AG10803 (cell line): ENCODE results near the gene KIAA0513.

Experiments
- DNase-seq: peaks from one replicate; pipeline ENCODE4 v3.0.0; 2010; ENCODE audit warnings: low read depth
- H3K4me3 ChIP-seq: 2 replicates; pipeline ENCODE4 v1.5.1; 2011; ENCODE audit warnings: mild to moderate bottlenecking, low read length, control low read depth
- TF ChIP-seq, protein P1 (sequence below): conservative IDR thresholded peaks from 2 replicates; pipeline ENCODE4 v1.5.1; 2011; ENCODE audit warnings: mild to moderate bottlenecking, low read length, control low read depth, inconsistent platforms

Gene KIAA0513

GRCh38 chr16:85037050-85037410 is 9.4 kb downstream of the KIAA0513 start:
- DNase-seq, result peak; percentile 24
- no peak overlapping the region for H3K4me3 ChIP-seq
- TF ChIP-seq, protein P1, sequence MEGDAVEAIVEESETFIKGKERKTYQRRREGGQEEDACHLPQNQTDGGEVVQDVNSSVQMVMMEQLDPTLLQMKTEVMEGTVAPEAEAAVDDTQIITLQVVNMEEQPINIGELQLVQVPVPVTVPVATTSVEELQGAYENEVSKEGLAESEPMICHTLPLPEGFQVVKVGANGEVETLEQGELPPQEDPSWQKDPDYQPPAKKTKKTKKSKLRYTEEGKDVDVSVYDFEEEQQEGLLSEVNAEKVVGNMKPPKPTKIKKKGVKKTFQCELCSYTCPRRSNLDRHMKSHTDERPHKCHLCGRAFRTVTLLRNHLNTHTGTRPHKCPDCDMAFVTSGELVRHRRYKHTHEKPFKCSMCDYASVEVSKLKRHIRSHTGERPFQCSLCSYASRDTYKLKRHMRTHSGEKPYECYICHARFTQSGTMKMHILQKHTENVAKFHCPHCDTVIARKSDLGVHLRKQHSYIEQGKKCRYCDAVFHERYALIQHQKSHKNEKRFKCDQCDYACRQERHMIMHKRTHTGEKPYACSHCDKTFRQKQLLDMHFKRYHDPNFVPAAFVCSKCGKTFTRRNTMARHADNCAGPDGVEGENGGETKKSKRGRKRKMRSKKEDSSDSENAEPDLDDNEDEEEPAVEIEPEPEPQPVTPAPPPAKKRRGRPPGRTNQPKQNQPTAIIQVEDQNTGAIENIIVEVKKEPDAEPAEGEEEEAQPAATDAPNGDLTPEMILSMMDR, result no peak

DNA sequence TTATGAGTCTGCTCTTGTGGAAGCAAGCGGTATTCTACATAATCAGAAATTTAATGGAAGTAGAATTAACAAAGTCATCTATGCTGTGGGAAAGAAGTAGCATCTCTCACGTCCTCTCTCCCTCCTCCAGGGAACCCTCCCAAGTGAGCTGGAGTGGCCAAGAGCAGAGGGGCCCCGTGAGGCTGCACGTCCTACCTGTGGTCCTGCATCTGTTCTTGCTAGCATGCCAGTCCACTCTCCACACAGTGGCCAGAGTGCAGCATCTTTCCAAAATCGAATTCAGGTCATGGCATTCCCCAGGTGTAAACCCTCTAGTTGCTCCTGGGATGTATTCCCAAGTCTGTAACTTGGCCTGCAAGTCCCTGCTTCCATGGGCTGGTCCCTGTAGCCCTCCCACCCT is 10.1 kb downstream of the KIAA0513 start:
- no peak overlapping the region for H3K4me3 ChIP-seq
- TF ChIP-seq, protein P1, result no peak
- DNase-seq, result no peak

- DNase-seq, result peak; percentile 22
These were observed 13.1 kb downstream of the KIAA0513 start for GRCh38 chr16:85040685-85041084.

DNA sequence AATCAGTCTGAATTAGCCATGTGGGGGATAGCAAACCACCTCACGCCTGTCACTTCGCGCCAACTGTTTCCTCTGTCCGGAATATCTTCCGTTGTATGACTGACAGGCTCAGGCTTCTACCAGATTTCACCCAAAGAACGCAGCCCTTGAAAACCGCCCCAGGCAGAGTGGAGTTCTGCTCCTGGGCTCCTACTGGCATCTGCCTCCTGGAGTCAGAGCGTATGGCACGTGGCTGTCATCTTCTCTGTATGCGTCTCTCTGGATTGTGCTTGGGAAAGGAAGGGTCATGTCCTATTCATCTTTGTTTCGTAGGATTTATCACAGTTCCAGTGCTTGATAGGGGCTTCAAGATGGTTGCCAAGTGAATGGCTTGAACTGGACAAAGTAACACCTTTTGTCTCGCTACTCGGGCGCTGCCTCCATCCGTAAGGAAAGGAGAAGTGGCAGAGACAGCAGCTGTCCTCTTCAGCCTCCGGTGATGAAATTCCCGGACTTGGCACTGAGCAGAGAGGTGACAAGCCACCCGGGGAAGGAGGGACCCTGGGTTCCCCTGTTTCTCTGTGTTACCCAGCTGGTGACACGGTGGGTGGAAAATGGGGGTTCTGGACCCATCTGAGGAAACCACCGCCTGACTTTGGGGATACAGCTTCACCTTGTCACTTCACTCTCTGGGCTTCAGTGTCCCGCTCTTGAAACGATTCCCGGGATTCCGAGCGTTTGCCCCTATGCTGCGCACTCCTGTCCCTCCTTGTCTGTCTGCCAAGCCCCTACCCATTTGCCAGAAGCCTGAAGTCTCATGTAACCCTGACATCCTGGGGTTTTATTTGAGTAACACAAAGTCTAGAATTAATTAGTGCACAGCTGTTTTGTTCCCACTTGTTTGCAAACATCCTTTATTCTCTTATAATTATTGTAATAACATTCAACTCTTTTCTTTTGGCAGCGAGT is 13.9 kb downstream of the KIAA0513 start:
- H3K4me3 ChIP-seq, result no peak overlapping the region
- TF ChIP-seq, protein P1, result no peak
- DNase-seq, result no peak

More at GRCh38 chr16:85040685-85041084, 13.1 kb downstream of the KIAA0513 start:
- no peak overlapping the region for H3K4me3 ChIP-seq
- TF ChIP-seq, protein P1, result no peak

- no peak for DNase-seq
- no peak overlapping the region for H3K4me3 ChIP-seq
- TF ChIP-seq, protein P1, result no peak
These were observed 14.6 kb downstream of the KIAA0513 start for GRCh38 chr16:85042167-85042526.

DNA sequence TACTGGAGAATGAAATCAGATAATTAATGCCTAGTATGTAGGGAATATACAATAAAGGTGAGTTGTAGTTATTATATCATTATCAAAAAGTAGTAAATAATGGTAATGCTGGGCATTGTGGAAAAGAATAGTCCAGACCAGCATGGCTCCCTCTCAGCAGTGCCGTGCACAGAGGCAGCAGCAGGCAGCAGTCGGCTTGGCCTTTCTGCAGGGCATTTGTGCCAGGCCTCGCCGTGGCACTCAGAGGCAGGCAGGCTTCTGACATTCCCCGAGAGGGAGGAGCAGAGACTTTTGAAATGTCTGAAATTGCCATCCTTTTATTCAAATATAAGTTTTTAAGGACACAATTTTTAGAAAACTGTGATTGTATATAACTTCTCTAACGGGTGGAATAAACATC is 15.0 kb downstream of the KIAA0513 start:
- TF ChIP-seq, protein P1, result no peak
- no peak overlapping the region for H3K4me3 ChIP-seq
- DNase-seq, result no peak

- TF ChIP-seq, protein P1, result no peak
These were observed 17.5 kb downstream of the KIAA0513 start for GRCh38 chr16:85045077-85045476.

More at GRCh38 chr16:85045077-85045476, 17.5 kb downstream of the KIAA0513 start:
- H3K4me3 ChIP-seq, result no peak overlapping the region
- no peak for DNase-seq
